GM19193 (cell line): ENCODE results near the gene CLN3.

Experiments used
- POLR2A ChIP-seq: IDR thresholded peaks from 4 replicates; pipeline ENCODE4 v1.6.1; 2011; ENCODE audit not compliant: insufficient read depth, insufficient read length; ENCODE audit errors: extremely low read depth

CLN3 gene

GRCh38 chr16:28477311-28477920 is 14.5 kb downstream of the CLN3 start:
- no peak for TF ChIP-seq POLR2A

- no peak for TF ChIP-seq POLR2A
Observed at GRCh38 chr16:28475221-28475620, 16.7 kb downstream of the CLN3 start.

GRCh38 chr16:28473714-28474265 is 18.1 kb downstream of the CLN3 start:
- no peak for TF ChIP-seq POLR2A
